HG02884 (cell line): ENCODE measurements around the gene TSPAN1.

Source experiments
- ATAC-seq: cut with Tn5 transposase; IDR thresholded peaks from one replicate; pipeline ENCODE4 v1.9.1; 2021; ENCODE audit warnings: mild to moderate bottlenecking, moderate library complexity; ENCODE audit not compliant: unreplicated experiment

The TSPAN1 gene, protein sequence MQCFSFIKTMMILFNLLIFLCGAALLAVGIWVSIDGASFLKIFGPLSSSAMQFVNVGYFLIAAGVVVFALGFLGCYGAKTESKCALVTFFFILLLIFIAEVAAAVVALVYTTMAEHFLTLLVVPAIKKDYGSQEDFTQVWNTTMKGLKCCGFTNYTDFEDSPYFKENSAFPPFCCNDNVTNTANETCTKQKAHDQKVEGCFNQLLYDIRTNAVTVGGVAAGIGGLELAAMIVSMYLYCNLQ

DNA sequence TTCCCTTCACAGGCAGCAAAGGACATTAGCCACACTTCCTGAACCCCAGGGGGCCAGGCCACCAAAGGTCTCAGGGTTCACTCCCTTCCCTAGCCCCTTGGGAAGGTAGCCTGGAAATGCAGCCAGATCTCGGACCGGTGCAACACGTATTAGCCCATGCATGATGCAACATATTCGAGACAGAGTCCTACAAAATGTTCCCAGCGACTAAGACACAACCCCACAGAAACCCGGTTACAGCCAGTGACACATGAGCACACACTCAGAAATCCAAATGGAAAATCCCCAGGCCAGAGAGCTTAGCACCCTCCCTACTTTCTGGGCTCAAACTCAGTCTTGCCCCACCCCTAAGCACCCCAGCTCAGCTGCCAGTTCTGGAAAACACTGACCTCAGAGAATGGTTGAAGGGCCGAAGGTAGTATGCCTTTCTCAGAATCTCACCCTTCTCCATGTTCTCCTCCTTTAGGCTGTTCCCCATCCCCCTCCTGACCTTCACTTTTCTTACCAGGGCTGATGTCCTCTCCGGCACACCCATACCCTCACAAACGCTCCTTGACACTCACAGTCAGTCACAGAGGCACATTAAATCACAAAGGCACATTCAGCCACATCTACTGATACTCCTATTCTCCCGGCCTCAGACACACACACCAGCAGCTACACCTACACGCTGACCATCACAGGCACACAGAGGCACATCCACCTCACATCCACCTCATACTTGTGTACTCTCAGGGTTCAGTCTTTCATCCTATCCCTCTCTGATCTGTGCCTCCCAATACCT, at the start of gene TSPAN1:
Gene TSPAN1, plus strand, starts transcription at position 640 of the 784 bp plus-strand sequence. CDS start 6,021 bp downstream, outside the sequence.
- no peak for ATAC-seq

DNA sequence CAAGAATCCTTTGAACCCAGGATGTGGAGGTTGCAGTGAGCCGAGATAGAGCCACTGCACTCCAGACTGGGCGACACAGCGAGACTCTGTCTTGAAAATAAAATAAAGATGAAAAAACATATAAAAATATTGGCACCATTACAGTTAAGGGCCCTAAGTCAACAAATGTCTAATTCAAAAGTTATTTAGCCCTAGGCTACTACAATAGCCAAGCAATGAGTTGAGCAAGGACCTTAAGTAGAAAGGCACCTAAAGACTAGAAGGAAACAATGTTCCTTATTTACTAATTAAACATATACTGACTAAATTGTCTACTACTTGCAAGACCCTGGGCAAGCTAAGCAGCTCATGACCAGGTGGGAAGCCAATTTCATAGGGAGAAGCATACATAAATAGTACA, 46.5 kb upstream of the TSPAN1 start:
- ATAC-seq = no peak

DNA sequence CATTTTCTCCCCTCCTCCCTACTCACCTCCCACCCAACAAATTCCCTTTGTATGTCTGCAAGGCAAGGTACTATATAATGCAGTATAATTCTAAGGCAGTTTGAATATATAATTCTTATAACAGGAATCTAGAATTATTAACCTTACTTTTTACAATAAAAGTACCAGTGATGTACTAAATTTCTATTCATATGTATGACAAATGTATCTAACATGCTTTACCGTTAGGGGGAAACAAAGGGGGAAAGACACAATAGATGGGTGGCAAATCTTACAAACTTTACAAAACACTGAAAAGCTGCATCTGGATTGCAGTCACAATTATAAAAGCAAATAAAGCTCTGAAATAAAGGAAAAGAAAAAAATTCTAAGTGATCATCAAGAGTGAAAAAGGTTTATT, 44.8 kb upstream of the TSPAN1 start:
- ATAC-seq = no peak

DNA sequence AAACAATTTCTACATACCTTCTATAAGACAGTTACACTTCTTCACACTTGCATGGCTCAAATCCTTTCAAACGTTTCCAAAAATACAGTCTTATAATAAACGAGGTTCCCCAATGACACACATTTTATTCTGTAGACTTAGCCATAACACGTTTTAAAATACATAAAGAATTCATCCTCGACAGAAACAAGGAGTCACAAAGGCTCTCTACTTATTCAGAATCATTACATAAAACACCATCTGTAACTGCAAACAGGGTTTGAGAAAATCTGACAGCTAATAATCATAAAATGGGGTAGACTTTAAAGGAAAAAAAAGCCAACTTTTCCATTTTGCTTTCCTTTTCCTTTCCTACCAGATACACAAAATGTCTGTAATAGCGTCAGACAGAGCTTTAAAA, 44.3 kb upstream of the TSPAN1 start:
- no peak for ATAC-seq

DNA sequence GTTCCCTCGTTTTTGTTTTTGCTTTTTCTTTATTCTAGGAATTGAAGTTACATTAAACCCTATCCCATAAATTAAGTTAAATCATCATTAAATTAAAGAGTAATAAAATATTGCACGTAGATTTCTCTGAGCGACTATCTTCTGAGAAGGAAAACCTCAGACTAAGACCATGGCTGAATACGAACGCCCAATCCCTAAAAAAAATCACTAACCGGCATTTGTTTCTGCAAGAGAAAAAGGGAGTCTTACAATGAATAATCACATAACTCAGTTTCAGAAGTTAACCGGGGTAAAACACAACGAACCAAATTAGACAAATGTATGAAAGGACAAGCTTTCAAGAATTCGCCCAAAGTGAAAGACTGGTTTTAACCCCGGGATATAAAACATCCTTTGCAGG, 43.8 kb upstream of the TSPAN1 start:
- ATAC-seq = no peak

DNA sequence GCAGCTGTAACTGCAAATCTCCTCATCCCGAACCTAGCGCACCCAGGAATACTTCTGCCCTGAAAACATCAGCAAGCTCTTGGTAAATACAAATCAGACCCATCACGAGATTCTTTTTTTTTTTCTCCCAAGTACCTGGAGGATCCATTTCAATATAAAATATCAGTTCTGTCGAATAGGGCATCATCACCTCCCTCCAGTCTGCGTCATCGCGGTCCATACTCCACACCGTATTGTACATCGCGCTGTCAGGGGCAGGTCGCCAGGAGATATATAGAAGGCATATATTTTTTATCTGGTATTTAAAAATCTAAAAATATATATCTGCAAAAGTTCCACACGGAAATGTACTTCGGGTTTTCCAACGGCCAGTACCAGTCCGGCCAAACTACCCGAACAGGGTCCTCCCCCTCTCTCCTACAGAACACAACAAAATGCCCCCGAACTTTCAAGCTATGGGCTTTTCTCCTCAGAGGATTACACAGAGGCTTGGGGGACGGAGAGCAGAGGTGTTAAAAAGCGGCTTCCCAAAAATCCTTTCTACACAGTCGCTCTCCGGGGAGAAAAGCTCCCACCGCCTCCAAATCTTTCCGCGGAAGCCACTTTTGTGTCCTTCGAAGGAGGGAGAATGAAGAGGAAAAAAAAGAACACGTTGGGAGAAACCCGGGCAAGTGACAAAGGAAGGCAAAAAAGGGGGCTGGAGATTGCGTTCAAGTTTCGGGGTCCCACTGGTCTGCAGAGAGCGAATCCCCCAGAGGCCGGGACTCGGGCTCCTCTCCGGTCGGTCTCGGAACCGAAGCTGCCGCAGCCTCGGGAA, 43.0 kb upstream of the TSPAN1 start:
- no peak for ATAC-seq

DNA sequence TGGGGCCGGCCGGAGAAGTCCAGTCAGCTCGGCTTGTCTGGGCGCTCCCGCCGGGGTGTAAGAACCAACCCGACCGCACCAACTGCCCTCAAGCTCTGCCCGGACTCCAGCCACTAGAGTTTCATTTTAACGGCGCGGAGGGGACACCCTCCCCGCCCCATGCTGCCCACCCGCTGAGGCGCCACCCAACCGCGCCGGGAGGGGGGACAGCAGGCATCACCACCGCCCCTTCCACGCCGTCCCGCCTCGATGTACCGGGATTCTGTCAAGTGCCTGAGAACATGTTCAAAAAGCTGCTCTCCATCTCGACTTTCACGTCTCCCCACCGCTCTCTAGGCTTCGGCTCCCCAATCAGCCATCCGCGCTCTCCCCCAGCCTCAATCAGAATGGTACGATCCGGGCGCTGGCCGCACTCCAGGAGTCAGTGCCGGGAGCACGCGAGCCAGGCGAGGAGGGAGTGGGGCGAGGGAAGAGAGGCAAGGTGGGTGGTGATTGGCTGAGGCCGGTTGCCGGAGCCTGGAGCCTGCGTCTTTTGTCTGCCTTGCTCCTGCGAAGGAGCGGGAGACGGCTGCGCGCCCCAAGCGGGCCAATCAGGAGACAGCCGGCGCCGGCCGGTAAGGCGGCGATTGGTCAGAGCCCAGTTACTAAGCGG, 42.2 kb upstream of the TSPAN1 start, which contains the start of gene PIK3R3:
Gene PIK3R3, minus strand, starts transcription at position 101 of the 652 bp plus-strand sequence. CDS start 677 bp downstream, outside the sequence.
- peak; percentile 86 for ATAC-seq

DNA sequence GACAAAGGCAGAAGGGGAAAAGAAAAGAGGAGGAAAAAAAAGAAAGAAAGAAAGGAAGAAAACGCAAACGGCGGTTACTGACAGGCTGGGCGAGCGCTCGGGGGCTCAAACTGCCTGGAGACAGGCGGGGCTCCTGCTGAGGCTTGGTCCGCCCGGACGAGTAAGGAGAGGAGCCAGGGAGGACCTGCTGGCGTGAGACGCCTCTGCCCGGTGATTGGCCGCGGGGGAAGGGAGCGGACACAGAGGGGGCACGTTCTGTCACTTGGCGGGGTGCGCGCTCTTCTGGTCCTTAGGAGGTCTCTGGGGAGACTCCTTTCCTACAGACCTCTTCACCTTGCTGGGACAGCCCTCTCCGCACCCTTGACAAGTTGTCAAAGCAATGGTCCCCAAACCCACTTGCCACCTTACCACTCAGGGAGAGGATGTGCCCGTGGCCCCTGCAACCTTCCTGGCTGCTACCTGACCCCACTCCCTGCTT, 41.7 kb upstream of the TSPAN1 start:
- ATAC-seq = peak; percentile 51

DNA sequence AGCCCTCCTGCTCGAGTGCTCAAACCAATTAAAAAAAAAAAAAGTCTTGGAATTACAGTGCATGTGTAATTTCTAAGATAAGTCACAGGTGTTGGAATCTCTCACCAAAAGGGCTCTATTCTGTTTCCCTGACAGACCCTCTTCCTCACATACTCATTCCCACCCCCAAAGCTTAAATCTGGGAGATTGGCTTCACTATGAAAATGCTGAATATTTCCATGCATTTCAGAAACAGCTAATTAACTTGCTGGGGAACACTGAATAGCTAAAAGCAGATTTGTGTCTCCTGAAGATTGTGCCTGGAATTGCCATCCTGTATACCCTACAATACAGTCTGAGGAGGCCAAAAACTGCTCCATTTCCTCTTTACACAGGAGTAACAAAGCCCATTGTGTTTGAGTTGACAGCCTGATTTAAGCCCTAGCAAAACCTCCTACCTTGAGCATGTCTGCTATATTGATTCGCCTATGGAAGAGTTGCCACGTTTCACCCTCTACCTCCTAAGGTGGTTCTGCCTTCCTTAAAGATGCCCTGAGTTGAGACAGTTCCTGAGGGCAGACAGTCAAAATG, 41.0 kb upstream of the TSPAN1 start:
- no peak for ATAC-seq

DNA sequence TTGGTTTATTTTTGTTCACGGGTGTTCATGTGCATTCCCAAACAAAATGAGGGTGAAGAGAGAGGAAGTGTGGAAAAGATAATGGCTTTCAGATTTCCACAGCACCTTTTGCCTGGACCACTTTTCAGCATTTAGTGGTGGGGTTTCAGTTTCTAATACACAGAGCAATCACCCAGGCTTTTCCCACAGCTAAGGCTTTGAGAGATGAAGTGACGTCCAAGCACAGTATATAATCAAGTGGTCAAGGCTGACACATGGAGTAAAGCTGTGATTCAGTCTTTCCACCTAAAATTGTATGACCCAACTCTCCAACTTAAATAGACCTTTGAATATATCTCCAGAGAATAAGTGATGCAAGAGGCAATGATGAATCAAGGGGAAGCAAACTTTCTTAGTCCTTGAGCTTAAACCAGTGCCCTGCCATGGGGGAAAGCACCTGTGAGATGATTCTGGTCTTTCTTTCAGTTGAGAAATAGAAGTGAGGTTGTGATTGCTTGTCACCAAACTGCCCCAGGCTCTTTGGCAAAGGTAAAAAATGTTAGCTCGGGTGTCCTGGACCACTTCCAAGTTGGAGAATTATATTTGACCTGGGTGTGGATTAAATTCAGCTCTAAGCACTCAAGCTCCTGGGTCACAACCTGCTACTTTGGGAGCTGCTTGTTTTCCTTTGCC, 40.1 kb upstream of the TSPAN1 start:
- ATAC-seq = no peak

DNA sequence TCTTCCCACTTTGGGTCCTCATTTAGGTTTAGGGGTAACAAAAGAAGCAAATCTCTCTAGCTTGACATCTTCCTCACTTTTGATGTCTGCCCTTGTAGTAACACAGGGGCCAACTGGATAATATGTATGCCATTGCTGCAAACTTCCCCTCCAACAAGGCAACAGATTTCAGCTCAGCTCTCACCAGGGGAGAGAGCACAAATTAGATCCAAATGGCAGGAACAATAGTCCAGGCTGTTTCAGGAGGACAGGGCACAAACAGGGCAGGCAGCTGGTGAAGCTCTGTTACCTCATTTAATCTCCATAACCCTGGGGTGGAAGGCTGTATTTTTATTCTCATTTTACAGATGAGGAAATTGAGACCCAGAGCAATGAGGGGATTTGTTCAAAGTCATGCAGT, 38.2 kb upstream of the TSPAN1 start:
- no peak for ATAC-seq

DNA sequence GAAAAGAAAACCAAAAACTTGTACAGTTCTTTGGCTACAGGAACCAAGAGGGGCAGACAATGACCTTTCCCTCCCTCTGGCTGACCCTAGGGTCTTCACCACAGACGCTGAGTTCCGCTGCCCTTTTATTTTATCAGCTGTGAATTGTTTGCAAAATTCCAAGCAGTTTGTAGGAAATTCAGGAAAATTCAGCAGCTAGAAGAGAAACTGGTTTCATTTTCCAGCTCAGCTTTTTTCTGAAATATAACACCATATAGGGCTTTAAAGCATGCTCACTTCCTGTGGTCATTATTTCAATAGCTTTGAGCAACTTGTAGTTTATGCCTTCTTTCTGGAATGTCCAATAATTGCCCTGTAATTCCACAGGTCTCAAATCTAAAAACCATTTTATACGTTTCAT, 37.0 kb upstream of the TSPAN1 start:
- no peak for ATAC-seq

DNA sequence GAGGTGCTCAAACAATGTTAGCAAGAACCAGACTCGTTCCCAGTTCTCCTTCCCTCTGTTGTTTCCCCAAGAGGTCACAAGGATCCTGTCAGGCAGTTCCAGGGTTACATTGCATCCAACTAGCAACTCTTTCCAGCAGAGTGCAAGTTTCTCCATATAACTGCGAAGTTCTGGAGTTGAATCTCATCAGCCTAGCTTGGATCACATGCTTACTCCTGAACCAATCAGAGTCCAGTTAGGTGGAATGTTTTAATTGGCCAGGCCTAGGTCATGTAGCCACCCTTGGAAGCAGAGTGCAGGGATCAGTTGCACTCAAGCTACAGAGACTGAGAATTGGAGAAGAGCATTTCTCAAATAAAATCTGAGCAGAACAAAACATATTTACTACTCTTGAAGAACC, 26.6 kb upstream of the TSPAN1 start:
- ATAC-seq = no peak

DNA sequence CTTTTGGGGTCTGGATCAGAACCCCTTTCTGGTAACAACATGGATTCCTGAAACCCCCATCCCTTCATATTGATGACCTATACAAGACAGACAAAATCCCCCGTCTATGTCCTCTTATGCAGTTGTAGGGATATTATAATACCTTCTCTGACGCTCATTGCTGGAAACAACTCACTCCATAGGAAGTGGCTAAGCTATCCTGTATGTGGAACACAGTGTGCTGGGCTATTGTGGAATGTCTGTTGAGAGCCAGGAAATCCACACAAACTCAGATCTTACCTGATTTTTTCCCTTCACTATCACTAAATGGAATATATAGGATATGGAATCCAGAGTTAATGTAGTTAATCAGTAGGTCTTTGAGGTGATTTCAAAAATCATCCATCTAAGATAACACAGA, 24.8 kb upstream of the TSPAN1 start:
- no peak for ATAC-seq

DNA sequence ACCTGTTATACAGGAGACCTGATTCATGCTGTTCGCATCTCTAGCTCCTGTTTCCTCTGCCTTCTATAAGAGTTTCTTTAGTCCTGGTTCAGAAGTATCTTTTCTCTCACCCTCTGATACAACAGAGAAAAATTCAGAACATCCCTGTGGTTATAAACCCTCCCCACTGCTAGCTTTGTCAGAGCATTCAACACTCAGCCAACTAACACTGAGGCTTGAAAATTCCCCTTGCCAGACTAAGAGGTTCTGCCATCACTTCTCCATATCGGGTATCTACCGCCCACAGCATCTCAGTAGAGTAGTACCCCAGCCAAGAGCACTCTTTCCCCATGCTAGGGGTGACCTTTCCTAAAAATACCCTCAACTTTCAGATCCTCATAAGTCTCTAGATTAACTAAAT, 22.9 kb upstream of the TSPAN1 start:
- no peak for ATAC-seq

DNA sequence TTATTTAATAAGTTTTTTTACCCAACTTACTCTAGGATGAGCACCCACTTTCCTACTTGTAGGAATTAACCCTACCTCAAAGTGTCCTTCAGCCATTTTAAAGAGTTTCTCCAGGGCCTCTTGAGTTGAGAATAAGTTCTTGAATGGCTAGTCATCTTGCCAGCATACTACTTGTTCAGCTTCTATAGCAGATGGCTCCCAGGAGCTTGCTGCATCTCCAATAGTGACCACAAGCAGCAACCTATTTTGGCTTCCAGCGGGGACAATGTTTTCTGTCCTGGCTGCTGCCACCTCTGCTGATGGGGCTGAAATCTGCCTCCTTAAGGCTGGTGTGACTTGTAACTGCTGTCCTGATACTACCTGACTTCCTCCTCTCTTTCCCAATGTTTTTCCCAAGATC, 21.7 kb upstream of the TSPAN1 start:
- no peak for ATAC-seq

DNA sequence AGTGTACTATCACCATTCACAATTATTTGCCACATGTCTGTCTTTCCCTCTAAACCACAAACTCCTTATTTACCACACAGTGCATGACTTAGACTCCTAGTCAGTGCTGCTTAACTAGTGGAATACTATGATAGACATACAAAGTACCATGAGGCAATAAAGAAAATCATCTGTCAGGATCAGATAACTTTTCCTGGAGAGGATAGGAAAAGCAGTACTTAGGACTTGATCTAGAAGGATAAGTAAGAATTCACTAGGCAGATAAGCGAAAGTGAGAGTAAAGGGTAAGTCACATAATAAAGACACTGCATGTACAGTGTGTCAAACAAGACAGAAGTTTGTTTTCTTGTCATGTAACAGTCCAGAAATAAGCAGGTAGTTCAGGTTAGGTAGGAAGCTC, 21.2 kb upstream of the TSPAN1 start:
- ATAC-seq = no peak

DNA sequence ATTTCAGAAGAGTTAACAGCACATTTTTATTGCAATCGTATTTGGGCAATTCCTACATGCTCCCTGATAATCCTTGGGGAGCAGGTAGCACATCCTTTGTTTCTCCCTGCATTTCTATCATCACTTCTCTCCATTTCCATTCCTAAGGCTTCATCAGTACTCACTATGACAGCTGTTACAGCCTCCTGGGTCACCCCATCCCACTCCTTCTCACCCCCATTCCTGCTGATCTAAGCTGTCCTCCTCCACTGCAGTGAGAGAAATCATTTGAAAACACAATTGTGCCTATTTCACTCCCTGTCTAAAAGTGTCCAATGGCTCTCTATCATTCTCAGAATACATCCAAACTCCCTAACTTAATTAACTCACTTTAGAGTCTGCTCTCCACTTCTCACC, 17.0 kb upstream of the TSPAN1 start:
- ATAC-seq = no peak

DNA sequence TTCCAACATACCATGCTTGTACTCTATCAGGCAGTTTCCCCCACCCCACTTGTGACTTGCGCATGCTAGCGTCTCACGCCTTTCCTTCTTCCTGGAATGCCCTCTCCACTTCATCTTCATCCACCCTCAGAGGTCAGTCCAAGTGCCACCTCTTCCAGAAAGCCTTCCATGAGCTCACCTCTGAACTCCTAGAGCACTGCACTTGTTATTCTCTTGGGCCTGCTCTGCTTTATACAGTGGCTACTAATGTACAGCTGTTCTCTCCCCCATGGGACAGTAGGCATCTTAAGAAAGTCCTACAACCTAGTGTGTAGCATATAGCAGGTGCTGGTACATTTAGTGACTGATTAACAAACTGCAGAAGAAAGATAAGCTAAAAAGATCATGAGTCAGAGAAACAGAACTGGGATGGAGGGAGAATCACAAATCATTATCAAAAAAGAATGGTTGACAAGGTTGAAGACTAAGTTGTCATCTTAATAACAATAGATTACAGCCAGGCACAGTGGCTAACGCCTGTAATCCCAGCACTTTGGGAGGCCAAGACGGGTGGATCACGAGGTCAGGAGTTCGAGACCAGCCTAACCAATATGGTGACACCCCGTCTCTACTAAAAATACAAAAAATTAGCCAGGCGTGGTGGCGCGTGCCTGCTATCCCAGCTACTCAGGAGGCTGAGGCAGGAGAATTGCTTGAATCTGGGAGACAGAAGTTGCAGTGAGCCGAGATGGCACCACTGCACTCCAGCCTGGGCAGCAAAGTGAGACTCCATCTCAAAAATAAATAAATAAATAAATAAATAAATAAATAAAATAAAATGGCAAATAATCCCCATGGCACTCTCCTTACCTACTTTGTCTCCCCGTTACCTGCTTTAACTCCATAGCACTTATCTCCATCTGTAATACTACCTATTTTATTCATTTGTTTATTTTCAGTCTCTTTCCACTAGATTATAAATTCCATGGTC, 16.3 kb upstream of the TSPAN1 start:
- no peak for ATAC-seq
